ENCODE results near the gene SLC17A7. TPM values are rescaled to one million over a fixed set of nuclear protein-coding genes. Genes with fewer than 3 reads are reported as not detected.

Gene SLC17A7
- total and polyA plus RNA-seq, 2 of the 13 experiments (the other 11 are each of a cell fraction or from before 2014, with no cell fraction given): 0.32 TPM; not detected in 1

DNA sequence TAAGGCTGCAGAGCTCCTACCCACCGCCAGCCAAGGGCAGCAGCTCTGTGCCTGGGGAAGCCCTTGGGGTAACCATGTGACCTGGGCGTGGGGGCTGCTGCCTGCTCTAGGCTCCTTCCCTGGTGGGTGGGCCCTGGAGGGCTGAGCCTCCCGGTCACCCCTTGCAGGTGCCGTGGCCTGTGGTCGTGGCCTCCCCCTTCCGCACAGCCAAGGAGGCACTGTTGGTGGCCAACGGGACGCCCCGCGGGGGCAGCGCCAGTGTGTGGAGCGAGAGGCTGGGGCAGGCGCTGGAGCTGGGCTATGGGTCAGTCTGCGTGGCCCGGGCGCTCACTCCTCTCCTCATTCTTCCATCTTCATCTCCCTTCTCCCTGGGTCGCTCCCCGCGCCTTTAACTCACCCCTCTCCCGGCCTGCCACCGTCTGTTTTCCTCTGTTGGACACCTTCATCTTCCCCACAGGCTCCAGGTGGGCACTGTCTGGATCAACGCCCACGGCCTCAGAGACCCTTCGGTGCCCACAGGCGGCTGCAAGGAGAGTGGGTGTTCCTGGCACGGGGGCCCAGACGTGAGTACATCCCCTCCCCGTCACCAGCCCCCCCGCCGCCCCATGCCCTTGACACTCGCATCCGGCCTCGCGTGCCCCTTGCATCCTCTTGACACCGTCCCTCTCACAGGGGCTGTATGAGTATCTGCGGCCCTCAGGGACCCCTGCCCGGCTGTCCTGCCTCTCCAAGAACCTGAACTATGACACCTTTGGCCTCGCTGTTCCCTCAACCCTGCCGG, 22.8 kb upstream of the SLC17A7 start (continued):
- no peak for TF ChIP-seq ZNF101 (CRISPR knock-in tag; IDR thresholded peaks at IDR 0.05; ENCODE audit: borderline replicate concordance, low read depth)
- TF ChIP-seq RARA (CRISPR knock-in tag; IDR thresholded peaks at IDR 0.05): no peak
- TF ChIP-seq, protein P1, sequence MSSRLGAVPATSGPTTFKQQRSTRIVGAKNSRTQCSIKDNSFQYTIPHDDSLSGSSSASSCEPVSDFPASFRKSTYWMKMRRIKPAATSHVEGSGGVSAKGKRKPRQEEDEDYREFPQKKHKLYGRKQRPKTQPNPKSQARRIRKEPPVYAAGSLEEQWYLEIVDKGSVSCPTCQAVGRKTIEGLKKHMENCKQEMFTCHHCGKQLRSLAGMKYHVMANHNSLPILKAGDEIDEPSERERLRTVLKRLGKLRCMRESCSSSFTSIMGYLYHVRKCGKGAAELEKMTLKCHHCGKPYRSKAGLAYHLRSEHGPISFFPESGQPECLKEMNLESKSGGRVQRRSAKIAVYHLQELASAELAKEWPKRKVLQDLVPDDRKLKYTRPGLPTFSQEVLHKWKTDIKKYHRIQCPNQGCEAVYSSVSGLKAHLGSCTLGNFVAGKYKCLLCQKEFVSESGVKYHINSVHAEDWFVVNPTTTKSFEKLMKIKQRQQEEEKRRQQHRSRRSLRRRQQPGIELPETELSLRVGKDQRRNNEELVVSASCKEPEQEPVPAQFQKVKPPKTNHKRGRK (CRISPR knock-in tag; IDR thresholded peaks at IDR 0.05): no peak
- TF ChIP-seq DBP (CRISPR knock-in tag; IDR thresholded peaks at IDR 0.05; ENCODE audit: not compliant biosample characterization): no peak

GRCh38 chr19:49462492-49462891, 21.2 kb upstream of the SLC17A7 start:
- no peaks in the 10 kb centered on the region for H3K9me3 ChIP-seq (ENCODE audit: low read length)
- POLR2A ChIA-PET: no interaction called here
- H3K9ac ChIP-seq (ENCODE audit: insufficient read depth, low read depth, low read length): no peak overlapping the region
- 92% methylated on average over 12 of the region's 12 CpGs for WGBS (ENCODE audit: low lambda C conversion rate)
- no peaks in the 10 kb centered on the region for H3K79me2 ChIP-seq (ENCODE audit: insufficient read depth, low read length)
- no peak overlapping the region for H3K4me2 ChIP-seq (ENCODE audit: low read depth, low read length)
- DNase-seq (ENCODE audit: low spot score) (no peak), ATAC-seq (no peak), FAIRE-seq (no peak)
- in situ Hi-C loops (cut with HindIII; ENCODE audit: extremely low pct_ligation_motif_present, low pct_unique_long_range_greater_than_20kb): no loop called here
- no peak overlapping the region for H3K27ac ChIP-seq (ENCODE audit: extremely low read length, insufficient read depth, low read length)
- H3K4me1 ChIP-seq (ENCODE audit: insufficient read depth, low read length): no peaks in the 10 kb centered on the region
- no peaks in the 10 kb centered on the region for H4K20me1 ChIP-seq (ENCODE audit: insufficient read depth, low read length)
- BruUV-seq (replicated peaks): no TSS peak
- peaks cover 0 to 3% of the 10 kb centered on the region in 2 experiments; a peak in 1 of 5 replicates for H3K36me3 ChIP-seq (replicated peaks in 1 of 2; ENCODE audit: control insufficient read depth in 1 of 2, insufficient read depth in 2 of 2, low read length in 2 of 2)
- H3K27me3 ChIP-seq (ENCODE audit: control insufficient read depth in 1 of 2, insufficient read depth in 2 of 2, low read length in 2 of 2): no peaks in the 10 kb centered on the region
- CTCF ChIA-PET (ENCODE audit: low intra/inter-chr PET ratio, low total read pairs): no interaction called here
- TF ChIP-seq ZSCAN22 (CRISPR knock-in tag; IDR thresholded peaks at IDR 0.05) (peak; percentile 68; the same call in 1 of the 2 replicates), TFDP1 (CRISPR knock-in tag; IDR thresholded peaks at IDR 0.05; ENCODE audit: borderline replicate concordance) (no peak)
- H2AFZ ChIP-seq (ENCODE audit: low read length): no peak overlapping the region
- intact Hi-C loops (cut with micrococcal nuclease; ENCODE audit: unreplicated experiment): no loop called here
- no peak overlapping the region for H3K4me3 ChIP-seq (replicated peaks in 1 of 3; ENCODE audit: insufficient read depth in 1 of 3, low read depth in 2 of 3, low read length in 3 of 3)
